ENCODE measurements around the gene ZNF71. TPM values are rescaled to one million over a fixed set of nuclear protein-coding genes. Genes with fewer than 3 reads are reported as not detected.

The ZNF71 gene
- total RNA-seq, 2 experiments from 2014 or later, result 2.2 TPM

DNA sequence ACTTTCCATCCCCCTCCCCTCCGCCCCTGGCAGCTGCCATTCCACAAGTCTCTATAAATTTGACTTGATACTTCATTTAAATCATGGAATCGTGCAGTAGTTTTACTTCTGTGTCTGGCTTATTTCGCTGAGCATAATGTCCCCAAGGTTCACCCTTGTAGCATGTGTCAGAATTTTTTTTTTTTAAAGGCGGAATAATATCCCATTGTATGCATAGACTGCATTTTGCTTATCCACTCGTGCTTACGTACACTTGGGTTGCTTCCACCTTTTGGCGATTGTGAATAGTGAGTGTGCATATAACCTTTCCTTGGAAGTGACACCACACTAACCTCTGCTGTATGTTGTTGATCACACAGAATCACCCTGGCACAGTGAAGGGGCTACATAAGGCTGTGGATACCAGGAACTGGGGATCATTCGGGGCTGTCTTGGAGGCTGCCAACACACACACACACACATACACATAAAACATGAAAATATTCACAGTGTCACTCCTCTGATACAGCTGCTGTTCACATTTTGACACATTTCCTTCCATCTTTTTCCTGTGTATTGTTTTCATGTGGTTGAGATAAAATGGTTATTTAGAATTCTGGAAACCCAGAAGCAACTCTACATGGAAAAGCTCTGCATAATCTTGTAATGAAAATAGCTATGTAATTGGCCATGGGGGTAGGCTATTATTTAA is 13.3 kb downstream of the ZNF71 start:
- Histone ChIP-seq H3K9me3 (ENCODE audit: control insufficient read depth in 1 of 2, insufficient read depth in 1 of 2, low read length in 2 of 2) (peaks cover 52 to 99% of the 10 kb centered on the region in 2 experiments), H3K36me3 (ENCODE audit: insufficient read depth, low read length) (peaks cover 14% of the 10 kb centered on the region), H3K4me1 (ENCODE audit: insufficient read depth, low read length) (no peaks in the 10 kb centered on the region), H3K27me3 (ENCODE audit: control insufficient read depth in 1 of 2, insufficient read depth in 2 of 2, low read length in 2 of 2) (no peaks in the 10 kb centered on the region), H3K27ac (ENCODE audit: low read depth in 1 of 2, low read length in 2 of 2) (no peak overlapping the region), H3K4me3 (ENCODE audit: low read length) (no peak overlapping the region)
- no peaks in the 10 kb centered on the region for H3K4me1 Mint-ChIP-seq (ENCODE audit: low read depth)
- H3K27me3 Mint-ChIP-seq, result no peaks in the 10 kb centered on the region
- intact Hi-C loops (cut with DNase I, micrococcal nuclease), result no loop called here
- H3K36me3 Mint-ChIP-seq (ENCODE audit: low read depth), result peaks cover 98% of the 10 kb centered on the region
- ATAC-seq (ENCODE audit: poor library complexity) (no peak), DNase-seq (no peak)
- TF ChIP-seq, protein P1, sequence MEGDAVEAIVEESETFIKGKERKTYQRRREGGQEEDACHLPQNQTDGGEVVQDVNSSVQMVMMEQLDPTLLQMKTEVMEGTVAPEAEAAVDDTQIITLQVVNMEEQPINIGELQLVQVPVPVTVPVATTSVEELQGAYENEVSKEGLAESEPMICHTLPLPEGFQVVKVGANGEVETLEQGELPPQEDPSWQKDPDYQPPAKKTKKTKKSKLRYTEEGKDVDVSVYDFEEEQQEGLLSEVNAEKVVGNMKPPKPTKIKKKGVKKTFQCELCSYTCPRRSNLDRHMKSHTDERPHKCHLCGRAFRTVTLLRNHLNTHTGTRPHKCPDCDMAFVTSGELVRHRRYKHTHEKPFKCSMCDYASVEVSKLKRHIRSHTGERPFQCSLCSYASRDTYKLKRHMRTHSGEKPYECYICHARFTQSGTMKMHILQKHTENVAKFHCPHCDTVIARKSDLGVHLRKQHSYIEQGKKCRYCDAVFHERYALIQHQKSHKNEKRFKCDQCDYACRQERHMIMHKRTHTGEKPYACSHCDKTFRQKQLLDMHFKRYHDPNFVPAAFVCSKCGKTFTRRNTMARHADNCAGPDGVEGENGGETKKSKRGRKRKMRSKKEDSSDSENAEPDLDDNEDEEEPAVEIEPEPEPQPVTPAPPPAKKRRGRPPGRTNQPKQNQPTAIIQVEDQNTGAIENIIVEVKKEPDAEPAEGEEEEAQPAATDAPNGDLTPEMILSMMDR (IDR thresholded peaks at IDR 0.05), result no peak
- ChIA-PET POLR2A (no interaction called here), CTCF (no interaction called here)
- no peak overlapping the region for H3K27ac Mint-ChIP-seq
- H3K4me3 Mint-ChIP-seq, result no peak overlapping the region
- H3K9me3 Mint-ChIP-seq, result peaks cover 28% of the 10 kb centered on the region

DNA sequence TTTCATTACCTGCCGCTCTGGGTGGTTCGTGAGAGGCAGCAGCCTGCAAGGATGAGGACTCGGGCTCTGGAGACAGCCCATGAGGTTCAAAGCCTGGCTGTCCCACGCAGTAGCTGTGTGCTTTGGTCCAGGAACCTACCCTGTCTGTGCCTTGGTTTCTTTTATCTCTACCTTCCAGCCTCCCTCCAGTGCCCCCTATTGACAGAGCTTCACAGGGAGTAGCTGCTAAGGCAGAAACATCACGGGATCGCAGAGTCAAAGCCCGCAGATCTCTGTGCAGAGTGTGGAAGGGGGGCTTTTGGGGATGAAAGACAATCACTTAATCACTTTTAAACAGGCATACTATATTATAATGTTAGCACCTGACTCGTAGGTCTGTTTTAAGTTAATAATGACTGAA is 16.2 kb downstream of the ZNF71 start:
- H3K27ac ChIP-seq (ENCODE audit: low read depth in 1 of 2, low read length in 2 of 2), result no peak overlapping the region
- no peaks in the 10 kb centered on the region for H3K27me3 Mint-ChIP-seq
- no peak for DNase-seq
- peaks cover 14% of the 10 kb centered on the region for H3K36me3 ChIP-seq (ENCODE audit: insufficient read depth, low read length)
- peaks cover 36 to 99% of the 10 kb centered on the region in 2 experiments for H3K9me3 ChIP-seq (ENCODE audit: control insufficient read depth in 1 of 2, insufficient read depth in 1 of 2, low read length in 2 of 2)
- ChIA-PET CTCF (no interaction called here), POLR2A (no interaction called here)
- H3K27me3 ChIP-seq (ENCODE audit: control insufficient read depth in 1 of 2, insufficient read depth in 2 of 2, low read length in 2 of 2), result no peaks in the 10 kb centered on the region
- H3K4me1 ChIP-seq (ENCODE audit: insufficient read depth, low read length), result no peaks in the 10 kb centered on the region
- ATAC-seq (ENCODE audit: poor library complexity), result no peak
- H3K9me3 Mint-ChIP-seq, result peaks cover 39% of the 10 kb centered on the region
- peaks cover 99% of the 10 kb centered on the region for H3K36me3 Mint-ChIP-seq (ENCODE audit: low read depth)
- TF ChIP-seq, protein P1 (IDR thresholded peaks at IDR 0.05), result no peak
- H3K4me1 Mint-ChIP-seq (ENCODE audit: low read depth), result no peaks in the 10 kb centered on the region
- H3K4me3 ChIP-seq (ENCODE audit: low read length), result no peak overlapping the region
- intact Hi-C loops (cut with DNase I, micrococcal nuclease), result no loop called here
- H3K4me3 Mint-ChIP-seq, result no peak overlapping the region
- no peak overlapping the region for H3K27ac Mint-ChIP-seq

DNA sequence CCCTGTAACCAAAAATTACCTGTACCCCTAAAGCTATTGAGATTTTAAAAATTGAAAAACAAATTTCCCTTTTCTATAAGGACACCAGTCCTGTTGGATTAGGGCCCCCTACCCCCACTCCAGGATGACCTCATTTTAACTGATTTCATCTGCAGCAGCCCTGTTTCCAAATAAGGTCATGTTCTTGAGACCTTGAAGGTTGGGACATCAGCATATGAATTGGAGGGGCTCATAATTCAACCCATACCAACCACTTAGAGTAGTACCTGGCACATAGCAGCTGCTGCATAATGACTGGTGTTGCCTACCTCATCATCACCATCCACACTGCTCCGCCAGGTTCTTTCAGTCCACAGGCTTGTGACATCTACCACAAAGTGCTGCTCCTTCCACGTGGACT is 17.6 kb downstream of the ZNF71 start:
- ChIA-PET CTCF (no interaction called here), POLR2A (no interaction called here)
- Histone ChIP-seq H3K9me3 (ENCODE audit: control insufficient read depth in 1 of 2, insufficient read depth in 1 of 2, low read length in 2 of 2) (peaks cover 40 to 99% of the 10 kb centered on the region in 2 experiments), H3K4me1 (ENCODE audit: insufficient read depth, low read length) (no peaks in the 10 kb centered on the region), H3K36me3 (ENCODE audit: insufficient read depth, low read length) (peaks cover 19% of the 10 kb centered on the region), H3K27ac (ENCODE audit: low read depth in 1 of 2, low read length in 2 of 2) (no peak overlapping the region), H3K27me3 (ENCODE audit: control insufficient read depth in 1 of 2, insufficient read depth in 2 of 2, low read length in 2 of 2) (no peaks in the 10 kb centered on the region), H3K4me3 (ENCODE audit: low read length) (no peak overlapping the region)
- DNase-seq (no peak), ATAC-seq (ENCODE audit: poor library complexity) (no peak)
- Mint-ChIP-seq H3K36me3 (ENCODE audit: low read depth) (peaks cover 99% of the 10 kb centered on the region), H3K4me1 (ENCODE audit: low read depth) (no peaks in the 10 kb centered on the region), H3K27ac (no peak overlapping the region), H3K27me3 (no peaks in the 10 kb centered on the region), H3K9me3 (peaks cover 44% of the 10 kb centered on the region), H3K4me3 (no peak overlapping the region)
- intact Hi-C loops (cut with DNase I, micrococcal nuclease), result no loop called here
- TF ChIP-seq, protein P1 (IDR thresholded peaks at IDR 0.05), result no peak

Measured in CD4-positive, alpha-beta T cell (primary cell).